ENCODE results near the gene OGG1.

The OGG1 gene

DNA sequence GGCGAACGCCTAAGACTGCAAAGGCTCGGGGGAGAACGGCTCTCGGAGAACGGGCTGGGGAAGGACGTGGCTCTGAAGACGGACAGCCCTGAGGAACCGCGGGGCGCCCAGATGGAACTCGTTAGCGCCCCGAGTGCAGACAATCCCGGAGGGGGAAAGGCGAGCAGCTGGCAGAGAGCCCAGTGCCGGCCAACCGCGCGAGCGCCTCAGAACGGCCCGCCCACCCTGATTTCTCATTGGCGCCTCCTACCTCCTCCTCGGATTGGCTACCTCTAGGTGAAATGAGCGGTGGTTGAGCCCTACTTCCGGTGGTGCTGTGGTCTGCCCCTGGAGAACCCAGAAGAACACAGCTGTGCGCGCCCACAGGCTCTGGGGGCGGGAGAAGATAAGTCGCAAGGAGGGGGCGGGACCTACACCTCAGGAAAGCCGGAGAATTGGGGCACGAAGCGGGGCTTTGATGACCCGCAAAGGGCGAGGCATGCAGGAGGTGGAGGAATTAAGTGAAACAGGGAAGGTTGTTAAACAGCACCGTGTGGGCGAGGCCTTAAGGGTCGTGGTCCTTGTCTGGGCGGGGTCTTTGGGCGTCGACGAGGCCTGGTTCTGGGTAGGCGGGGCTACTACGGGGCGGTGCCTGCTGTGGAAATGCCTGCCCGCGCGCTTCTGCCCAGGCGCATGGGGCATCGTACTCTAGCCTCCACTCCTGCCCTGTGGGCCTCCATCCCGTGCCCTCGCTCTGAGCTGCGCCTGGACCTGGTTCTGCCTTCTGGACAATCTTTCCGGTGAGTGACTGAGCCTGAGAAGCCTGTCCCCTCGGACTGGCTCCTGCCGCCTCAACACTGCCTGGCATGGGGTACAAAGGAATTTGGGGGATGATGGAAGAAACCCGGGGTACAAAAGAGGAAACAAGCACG is at the start of gene OGG1:
Gene OGG1 (plus strand): TSS at position 308 of the 911 bp plus-strand sequence. CDS start 335 bp downstream, at position 643.
- DNase-seq (ENCODE audit: low read depth): peak; percentile 93

DNA sequence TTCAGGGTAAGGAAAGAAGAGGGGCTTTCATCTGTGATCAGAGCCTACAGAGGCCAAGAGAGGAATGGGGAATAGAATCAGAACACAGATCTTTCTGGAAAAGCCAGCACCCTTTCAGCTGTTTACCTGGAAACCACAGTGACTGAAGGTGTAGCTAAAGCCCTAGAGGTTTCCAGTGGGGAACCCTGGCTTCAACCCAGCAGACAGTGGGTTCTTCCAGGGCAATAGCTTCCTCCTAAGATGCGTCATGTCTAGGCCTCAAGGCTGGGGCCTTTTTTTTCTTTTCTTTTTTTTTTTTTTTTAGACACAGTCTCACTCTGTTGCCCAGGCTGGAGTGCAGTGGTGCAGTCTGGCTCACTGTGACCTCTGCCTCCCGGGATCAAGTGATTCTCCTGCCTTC is 49.2 kb upstream of the OGG1 start:
- no peak for DNase-seq (ENCODE audit: low read depth)

DNA sequence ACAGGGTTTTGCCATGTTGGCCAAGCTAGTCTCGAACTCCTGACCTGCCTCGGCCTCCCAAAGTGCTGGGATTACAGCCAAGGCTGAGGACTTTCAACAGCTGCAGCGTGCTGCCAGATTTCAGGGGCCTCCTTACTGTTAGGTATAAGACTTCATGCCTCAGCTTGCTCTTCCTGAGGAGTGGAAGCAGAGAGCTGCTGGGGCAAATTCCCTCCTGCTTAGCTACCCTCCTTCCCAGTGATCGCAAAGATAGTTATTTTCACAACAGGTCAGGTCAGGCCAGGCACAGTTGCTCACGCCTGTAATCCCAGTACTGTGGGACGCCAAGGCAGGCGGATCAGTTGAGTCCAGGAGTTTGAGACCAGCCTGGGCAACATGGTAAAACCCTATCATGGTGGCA is 48.7 kb upstream of the OGG1 start:
- DNase-seq (ENCODE audit: low read depth): no peak

DNA sequence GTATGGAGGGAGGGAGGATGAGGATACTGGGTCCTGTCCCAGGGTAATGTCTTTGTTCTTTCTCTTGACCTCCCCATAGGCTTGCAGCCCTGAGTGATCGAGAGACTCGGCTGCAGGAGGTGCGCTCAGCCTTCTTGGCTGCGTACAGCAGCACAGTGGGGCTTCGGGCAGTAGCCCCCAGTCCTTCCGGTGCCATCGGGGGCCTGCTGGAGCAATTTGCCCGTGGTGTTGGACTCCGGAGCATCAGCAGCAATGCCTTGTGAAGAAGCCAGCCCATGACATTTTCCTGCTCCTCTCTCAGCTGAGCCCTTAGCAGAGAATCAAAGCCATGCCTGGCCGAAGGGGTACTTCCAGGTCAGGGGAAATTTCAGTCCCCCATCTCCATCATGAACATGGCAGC is 48.0 kb upstream of the OGG1 start:
- DNase-seq (ENCODE audit: low read depth): no peak

DNA sequence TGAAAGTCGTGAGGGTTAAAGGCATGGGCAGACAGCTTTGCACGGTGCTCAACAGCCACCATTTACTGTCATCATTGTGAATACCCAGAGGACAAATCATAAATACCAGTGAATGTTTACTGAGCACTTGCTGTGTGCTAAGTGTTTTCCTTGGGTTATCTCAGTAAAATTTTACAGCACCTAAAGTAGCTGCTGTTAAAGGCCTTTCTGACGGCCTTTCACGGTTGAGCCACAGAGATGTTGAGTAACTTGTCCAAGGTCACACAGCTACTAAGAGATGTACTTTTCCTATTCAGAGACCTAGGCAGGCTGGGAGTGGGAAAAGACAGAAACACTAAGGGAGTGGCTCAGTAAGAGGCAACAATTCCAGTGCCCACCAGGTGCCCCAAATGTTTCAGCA is 46.5 kb upstream of the OGG1 start:
- DNase-seq (ENCODE audit: low read depth): no peak

DNA sequence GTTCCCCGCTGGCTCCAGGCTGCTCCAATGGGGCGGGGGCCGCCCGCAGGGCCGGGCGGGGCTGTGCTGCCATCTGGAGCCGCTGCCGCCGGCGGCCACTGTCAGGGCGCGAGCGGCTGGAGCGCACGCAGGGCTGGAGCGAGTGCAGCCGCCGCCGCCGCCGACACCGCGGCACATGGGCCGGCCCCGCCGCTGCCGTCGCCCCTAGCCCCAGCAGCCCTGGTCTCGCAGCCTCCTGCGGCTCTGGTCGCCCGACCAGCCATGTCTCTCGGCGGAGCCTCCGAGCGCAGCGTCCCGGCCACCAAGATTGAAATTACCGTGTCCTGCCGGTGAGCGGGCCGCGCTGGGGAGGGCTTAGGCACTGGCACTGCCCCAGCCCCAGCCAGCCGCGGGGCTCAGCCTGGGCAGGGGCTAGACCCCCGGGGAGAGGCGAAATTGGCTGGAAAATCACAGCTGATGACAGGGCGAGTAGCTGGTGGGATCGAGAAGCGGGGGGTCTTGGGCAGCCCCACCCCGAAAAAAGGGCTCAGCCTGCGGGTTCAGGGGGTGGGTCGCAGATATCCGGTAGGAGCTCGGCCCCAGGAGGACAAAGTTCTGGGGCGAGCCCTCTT is 45.9 kb upstream of the OGG1 start, which contains the start of gene CPNE9:
Gene CPNE9 (plus strand): TSS at position 98 of the 611 bp plus-strand sequence. CDS start 164 bp downstream, at position 262.
- DNase-seq (ENCODE audit: low read depth): no peak

DNA sequence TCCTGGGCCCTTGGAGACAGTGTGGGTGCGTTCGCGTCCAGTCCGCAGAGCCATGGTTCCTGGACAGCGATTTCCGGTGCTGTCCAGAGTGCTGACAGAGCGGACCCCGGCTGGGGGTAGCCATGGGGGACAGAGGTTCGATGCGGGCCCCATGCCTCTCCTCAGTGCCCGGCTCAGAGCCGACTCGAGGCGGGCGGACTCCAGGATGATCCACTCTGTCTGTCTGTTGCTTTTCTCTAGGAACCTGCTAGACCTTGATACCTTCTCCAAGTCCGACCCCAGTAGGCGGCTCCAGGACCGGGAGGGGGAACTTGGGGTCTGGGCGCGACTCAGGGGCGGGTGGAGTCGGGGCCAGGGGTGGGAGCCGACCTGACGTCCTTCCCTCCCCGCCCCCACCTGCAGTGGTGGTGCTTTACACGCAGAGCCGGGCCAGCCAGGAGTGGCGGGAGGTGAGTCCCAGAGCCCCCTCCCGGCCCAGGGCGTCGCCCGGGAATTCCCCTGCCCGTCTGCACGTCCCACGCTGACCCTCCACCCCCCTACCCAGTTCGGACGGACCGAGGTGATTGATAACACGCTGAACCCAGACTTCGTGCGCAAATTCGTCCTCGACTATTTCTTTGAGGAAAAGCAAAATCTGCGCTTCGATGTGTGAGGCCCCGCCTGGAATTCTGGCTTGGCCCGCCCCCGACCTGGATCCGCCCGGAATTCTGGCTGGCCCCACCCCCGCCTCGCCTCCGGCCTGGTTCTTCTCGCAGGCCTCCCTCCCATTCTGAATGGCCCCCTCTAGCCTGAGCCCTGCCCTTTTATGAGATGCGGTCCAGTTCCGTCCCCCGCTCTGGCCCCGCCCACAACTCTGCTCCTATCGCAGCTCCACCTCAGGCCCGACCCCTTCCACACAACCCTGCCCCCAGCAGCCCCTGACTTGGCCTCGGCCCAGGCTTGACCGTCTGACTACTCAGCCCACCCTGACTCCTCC is 45.1 kb upstream of the OGG1 start:
- DNase-seq (ENCODE audit: low read depth): no peak

DNA sequence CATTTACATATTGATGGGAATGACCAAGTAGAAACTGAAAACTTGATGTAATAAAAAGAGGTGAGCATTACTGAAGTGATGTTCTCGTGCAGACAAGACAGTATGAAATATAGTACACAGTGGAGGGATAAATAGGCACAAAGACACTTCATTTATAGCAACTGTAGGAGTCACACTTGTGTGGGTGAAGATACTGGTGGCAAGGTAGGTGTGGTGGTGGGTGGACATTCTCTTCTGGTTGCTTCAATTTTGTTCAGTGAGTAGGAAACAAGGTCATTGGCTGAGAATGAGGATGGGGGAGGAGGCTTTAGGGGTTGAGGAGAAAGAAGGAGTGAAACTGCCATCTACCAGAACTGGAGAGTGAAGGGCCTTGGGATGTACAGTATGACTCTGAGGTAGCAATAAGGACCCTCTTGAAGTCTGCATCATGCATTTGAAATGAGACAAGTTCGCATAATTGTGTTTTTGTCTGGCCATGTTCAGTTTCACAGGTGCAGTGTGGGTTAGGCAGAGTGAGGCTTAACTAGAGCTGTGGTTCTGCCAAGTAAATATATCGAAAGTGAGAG is 39.5 kb upstream of the OGG1 start:
- DNase-seq (ENCODE audit: low read depth): no peak

DNA sequence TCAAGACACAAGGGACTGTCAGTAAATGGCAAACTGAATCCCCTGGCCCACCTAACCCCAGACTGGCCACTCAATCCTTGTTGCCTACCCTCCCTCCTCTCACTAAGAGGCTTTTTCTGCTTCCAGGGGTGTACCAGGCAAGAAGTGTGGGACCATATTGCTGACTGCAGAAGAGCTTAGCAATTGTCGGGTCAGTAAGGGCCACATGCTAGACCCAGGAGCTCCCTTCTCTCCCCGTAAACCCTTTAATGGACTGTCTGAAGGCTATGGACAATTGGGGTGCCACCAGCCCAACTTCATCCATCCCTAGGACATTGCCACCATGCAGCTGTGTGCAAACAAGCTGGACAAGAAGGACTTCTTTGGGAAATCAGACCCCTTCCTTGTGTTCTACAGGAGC is 37.3 kb upstream of the OGG1 start:
- no peak for DNase-seq (ENCODE audit: low read depth)

DNA sequence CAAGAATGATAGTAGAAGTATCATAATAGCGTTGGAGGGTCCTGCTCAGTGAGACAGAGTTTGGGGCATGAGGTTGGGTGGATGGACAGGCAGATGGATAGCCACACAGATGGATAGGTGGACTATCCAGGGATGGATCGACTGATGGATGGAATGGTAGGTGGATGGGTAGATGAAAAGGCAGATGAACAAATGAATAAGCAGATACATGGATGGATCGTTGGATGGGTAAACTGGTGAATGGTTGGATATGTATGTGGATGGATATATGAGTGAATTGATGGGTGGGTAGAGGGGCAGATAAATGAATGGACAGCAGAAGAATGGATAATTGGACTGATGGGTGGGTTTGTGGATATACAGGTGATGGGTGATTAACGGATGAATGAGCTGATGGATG is 36.6 kb upstream of the OGG1 start:
- no peak for DNase-seq (ENCODE audit: low read depth)

DNA sequence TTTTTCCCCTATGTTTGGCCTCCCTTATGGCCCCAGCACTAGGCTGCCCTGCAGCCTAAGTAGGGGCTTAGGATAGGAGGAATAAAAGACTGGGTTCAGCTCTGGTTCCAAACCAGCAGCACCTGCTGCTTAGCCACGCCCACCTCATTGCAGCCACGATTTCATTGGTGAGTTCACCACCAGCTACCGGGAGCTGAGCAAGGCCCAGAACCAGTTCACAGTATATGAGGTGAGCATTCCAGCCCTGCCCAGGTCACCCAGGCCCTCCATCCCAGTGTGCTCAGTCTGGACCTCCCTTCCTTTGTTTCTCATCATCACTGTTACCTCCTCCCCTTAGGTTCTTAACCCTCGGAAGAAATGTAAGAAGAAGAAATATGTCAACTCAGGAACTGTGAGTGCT is 34.6 kb upstream of the OGG1 start:
- DNase-seq (ENCODE audit: low read depth): no peak

DNA sequence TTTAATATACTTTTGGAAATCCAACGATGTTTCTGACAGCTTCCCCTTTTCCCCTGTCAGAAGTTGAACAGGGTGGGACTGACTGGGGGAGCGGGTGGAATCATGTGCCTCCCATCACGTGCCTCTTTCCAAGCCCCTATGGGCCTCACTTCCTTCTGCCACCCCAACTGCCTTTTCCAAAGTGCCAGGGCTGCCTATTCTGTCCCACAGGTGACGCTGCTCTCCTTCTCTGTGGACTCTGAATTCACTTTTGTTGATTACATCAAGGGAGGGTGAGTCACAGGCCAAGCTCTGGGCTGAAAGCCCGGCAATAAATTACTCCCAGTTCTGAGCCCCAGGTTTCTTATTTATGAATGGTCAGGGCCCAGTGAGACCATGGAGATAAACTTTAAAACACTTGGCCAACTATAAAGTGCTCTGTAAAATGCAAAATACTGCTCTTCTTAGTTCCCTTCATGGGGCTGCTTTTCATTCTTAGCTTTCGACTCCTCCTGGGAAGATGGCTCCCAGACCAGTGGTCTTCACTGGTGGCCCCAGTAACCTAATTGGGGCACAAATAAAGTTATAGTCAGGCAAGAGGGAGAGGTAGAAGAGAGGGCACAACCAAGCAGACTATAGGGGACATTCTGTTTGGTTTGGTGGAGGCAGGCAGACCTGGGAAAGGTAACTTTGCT is 33.9 kb upstream of the OGG1 start:
- peak; percentile 82 for DNase-seq (ENCODE audit: low read depth)

DNA sequence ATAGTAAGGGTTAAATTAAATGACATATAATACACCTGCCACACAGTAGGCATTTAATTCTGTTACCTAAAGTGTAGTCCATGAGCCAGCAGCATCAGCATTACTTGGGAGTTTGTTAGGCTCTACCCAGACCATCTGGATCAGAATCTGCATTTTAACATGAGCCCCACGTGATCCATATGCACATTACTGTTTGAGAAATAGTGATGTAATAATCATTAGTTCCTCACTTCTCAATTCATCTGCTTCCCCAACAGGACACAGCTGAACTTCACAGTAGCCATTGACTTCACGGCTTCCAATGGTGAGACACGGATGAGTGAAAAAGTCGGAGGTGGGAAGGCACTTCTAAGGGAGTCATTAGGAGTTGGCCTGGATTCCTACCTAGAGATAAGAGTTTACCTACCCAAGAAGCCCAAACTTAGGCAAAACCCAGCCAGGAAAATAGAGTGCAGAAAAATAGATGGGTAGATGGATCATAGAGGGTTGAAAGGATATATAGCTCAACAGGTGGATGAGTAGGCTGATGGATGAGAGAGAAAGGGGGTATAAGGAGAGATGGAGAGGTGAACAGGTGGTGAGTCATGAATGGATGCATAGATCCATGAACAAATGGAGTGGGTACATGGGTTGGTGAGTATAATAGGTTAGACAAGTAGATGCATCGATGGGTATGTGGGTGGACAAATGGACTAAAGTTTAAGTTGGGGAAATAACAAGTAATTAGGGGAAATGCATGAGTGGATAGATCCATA is 32.8 kb upstream of the OGG1 start:
- DNase-seq (ENCODE audit: low read depth): no peak

DNA sequence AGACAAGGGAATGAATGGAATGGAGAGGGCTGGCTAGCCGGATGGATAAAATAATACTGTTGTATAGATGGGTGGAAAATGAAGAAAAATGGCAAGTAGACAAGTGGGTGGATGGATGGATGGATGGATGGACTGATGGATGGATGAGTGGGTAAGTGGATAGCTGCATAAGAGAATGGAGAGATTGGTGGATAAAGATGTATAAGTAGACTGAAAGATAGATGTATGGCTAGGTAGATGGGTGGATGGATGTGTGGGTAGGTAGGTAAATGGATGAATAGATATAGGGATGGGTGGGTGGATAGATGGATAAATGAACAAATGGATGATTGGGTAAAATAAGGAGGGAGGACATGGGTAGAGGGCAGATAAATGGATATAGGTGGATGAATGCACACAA is 32.2 kb upstream of the OGG1 start:
- DNase-seq (ENCODE audit: low read depth): no peak

DNA sequence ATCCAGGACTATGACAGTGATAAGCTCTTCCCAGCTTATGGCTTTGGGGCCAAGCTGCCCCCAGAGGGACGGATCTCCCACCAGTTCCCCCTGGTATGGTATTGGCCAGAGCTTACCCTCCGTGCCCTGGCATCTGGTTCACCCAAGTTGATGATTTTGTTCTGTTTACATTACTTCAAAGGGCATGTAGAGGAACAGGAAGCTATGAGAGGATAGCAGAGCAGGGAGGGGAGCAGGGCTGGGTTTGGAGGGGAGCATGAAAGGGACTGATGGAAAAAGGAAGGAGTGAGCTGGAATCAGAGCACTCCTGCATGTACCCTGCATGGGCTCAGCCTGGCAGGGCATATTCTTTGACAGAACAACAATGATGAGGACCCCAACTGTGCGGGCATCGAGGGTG is 31.6 kb upstream of the OGG1 start:
- DNase-seq (ENCODE audit: low read depth): no peak

DNA sequence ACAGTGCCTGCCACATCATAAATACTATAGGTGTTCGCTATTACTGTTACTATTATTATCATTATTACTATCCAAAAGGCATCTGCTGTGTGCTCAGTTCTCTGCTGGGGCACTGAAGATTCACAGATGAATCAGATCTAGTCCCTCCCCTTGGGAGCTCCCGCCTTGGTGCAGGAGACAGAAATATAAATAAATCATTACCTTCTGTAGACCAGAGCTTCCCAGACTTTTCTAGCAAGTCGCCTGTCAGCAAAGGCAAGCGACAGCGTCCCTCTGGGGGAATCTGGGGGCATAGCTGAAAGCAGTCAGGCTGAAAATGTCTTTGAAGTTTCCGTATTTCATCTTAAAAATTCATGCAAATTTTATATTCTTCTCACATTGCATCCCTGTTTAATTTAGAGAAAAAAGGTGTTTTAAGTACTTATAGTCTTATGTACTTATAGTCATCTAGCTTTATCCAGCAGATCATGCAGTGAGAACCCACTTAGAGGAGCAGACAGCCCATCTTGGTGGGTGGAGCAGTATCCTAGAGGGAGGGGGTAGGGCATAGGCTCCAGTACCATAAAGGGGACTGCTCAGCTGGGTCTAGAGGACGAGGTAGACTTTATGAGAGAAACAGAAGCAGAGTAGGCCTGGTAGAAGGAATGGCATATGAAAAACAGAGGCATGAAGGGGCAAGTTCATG is 28.6 kb upstream of the OGG1 start:
- DNase-seq (ENCODE audit: low read depth): no peak

DNA sequence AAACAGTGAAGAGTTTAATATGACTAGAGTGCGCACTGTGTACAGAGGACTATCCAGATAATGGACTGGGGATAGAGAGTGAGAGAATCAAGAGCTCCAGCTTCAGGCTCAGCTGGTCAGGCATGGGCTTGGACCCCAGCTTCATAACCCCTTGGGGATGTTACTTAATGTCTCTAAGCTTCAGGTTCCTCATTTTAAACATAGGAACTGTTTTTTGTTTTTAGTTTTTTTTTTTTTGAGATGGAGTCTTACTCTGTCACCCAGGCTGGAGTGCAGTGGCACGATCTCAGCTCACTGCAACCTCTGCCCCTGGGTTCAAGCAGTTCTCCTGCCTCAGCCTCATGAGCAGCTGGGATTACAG is 28.1 kb upstream of the OGG1 start:
- DNase-seq (ENCODE audit: low read depth): no peak

DNA sequence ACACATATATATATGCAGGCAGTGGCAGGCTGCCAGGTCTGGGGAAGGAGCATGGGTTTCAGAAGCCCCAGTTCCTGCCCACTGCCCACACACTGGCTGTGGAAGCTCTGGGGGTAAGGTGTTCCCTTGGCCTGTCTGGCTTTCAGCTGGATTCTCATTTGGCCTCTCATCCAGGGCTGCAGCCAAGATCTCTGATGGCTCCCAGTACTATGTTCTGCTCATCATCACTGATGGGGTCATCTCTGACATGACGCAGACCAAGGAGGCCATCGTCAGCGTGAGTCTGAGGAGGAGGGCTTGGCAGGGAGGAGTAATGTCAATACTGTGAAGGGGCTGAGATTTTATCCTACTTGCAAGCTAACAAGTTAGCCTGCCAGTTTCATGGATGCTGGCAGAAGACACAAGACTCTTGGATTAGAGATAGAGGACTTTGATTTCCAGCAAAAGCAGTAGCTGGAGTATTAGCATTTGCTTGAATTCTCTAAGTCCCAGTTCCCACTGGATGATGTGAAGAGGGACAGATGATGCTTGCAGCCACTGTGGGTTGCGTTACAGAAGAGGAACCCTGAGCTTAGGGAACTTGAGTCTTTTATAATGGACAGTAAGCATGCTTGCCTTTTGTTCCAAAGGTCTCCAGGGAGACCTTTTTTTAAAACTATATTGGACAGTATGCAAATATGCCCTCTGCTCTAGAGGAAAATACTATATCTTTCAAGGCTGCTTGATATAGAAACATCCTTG is 23.8 kb upstream of the OGG1 start:
- DNase-seq (ENCODE audit: low read depth): no peak

DNA sequence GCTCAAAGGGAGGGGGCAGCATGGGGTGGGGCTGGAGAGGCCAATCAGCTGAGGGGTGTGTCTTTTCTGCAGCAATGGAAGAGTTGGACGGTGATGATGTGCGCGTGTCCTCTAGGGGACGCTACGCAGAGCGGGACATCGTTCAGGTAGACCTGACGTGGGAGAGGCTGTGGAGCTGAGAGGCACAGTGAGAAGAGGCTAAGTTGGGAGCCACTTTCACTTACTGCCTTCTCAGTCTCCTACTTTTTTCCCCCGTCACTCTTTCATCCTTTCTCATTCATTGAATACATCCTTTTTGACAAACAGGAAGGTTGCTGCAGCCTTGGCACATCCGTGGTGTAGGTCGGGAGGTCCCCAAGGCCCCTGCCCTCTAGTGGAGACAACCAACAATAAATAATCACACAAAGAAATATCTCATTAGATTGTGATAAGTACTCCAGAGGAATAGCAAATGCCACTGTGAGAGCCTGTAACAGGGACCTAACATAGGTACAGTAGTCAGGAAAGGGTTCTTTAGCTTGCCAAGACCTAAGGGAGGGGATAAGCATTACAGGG is 22.6 kb upstream of the OGG1 start:
- DNase-seq (ENCODE audit: low read depth): no peak

Measured in HS-5 (cell line).